Lower leg skin (tissue), 4 donors: Measurements from ENCODE around the gene TTC7B. TPM values are rescaled to one million over a fixed set of nuclear protein-coding genes. Genes with fewer than 3 reads are reported as not detected.

Source experiments
- DNase-seq, 2 donors: peaks; one replicate each; pipeline ENCODE4 v3.0.0-alpha.2; 2019; ENCODE audit warnings: low spot score in 2 of 2
- H3K4me3 ChIP-seq: fragments of 200-600 bp; sonication (generic); 2 replicates; pipeline ENCODE4 v1.5.1; 2017; ENCODE audit warnings: mild to moderate bottlenecking, low read depth; ENCODE audit not compliant: poor library complexity, severe bottlenecking
- POLR2A ChIP-seq, 2 donors: fragments of 450-650 bp; IDR thresholded peaks; one replicate each; pipeline ENCODE4 v1.6.1; 2016 to 2017; ENCODE audit warnings: antibody characterized with exemption in 2 of 2, mild to moderate bottlenecking in 1 of 2, moderate library complexity in 1 of 2
- WGBS, 2 donors: methylation state at CpG; one replicate each; pipeline ENCODE4 v1.1.5; 2018; 5-methylcytosine and 5-hydroxymethylcytosine counted together
- intact Hi-C: fragments of 100-400 bp; cut with DNase I; formaldehyde crosslinking; loops from one replicate; pipeline ENCODE4 v1.15.0; 2023; ENCODE audit warnings: low total_unique reads
- total RNA-seq, 4 donors: library from RNA; depleted of rRNA; stranded (reverse); fragments of >200 nt; gene quantifications; one replicate each; pipeline ENCODE4 v1.1.0, GENCODE V29; 2016
- TF ChIP-seq, protein P1 (sequence below), 3 donors: fragments of 450-650 bp; IDR thresholded peaks; one replicate each; pipeline ENCODE4 v1.5.1; 2016; ENCODE audit warnings: antibody characterized with exemption in 3 of 3, mild to moderate bottlenecking in 3 of 3, moderate library complexity in 2 of 3

Gene TTC7B
- total RNA-seq, 4 donors from 2014 or later, result 10.3 to 28.7 (median 20.2) TPM

DNA sequence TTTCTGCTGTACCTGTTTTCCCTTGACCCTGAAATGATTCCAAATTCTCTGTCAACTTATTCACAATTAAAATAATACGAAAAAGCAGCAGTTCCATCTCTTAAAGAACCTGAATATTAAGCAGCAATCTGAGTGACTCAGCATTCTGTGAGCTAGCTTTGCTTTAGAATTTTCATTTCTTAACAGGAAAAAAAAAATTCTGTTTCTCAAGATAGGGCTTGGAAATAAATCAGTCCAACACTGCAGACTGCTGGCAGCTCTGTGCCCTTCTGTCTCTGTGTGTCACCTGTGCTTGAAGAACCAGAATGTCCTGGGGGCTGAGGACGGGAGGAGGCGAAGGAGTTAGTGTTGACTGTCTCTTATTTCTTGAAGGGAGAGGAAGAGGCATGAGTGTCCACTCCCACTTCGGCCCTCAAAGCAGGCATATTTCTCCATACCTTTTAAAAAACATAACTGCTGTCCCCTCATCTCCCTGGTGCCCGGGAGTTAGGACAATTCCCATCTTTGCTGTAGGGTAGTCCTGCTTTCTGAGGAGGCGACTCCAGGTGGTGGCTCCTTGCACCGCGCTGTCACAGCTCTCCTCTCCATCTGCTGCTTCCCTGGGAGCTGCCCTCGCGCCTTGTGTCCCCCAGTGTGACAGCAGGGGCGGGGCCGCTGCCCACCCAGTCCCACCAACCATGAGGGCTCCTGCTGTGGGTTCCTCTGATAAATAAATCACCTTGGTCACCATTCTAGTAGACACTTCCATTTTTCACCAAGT is 216.3 kb downstream of the TTC7B start:
- no peak for TF ChIP-seq POLR2A (IDR thresholded peaks at IDR 0.05)
- TF ChIP-seq, protein P1, sequence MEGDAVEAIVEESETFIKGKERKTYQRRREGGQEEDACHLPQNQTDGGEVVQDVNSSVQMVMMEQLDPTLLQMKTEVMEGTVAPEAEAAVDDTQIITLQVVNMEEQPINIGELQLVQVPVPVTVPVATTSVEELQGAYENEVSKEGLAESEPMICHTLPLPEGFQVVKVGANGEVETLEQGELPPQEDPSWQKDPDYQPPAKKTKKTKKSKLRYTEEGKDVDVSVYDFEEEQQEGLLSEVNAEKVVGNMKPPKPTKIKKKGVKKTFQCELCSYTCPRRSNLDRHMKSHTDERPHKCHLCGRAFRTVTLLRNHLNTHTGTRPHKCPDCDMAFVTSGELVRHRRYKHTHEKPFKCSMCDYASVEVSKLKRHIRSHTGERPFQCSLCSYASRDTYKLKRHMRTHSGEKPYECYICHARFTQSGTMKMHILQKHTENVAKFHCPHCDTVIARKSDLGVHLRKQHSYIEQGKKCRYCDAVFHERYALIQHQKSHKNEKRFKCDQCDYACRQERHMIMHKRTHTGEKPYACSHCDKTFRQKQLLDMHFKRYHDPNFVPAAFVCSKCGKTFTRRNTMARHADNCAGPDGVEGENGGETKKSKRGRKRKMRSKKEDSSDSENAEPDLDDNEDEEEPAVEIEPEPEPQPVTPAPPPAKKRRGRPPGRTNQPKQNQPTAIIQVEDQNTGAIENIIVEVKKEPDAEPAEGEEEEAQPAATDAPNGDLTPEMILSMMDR (IDR thresholded peaks at IDR 0.05), result no peak
- DNase-seq, result no peak
- no peak overlapping the region for H3K4me3 ChIP-seq
- intact Hi-C loops, result no loop called here
- 76 to 79% methylated on average over 12 of the region's 12 CpGs for WGBS, 2 donors

GRCh38 chr14:90599339-90599738 is 216.9 kb downstream of the TTC7B start:
- intact Hi-C loops, result no loop called here
- TF ChIP-seq POLR2A (IDR thresholded peaks at IDR 0.05), result no peak
- TF ChIP-seq, protein P1 (IDR thresholded peaks at IDR 0.05), result no peak
- 52 to 55% methylated on average over 11 of the region's 11 CpGs for WGBS, 2 donors
- no peak overlapping the region for H3K4me3 ChIP-seq
- no peak for DNase-seq

DNA sequence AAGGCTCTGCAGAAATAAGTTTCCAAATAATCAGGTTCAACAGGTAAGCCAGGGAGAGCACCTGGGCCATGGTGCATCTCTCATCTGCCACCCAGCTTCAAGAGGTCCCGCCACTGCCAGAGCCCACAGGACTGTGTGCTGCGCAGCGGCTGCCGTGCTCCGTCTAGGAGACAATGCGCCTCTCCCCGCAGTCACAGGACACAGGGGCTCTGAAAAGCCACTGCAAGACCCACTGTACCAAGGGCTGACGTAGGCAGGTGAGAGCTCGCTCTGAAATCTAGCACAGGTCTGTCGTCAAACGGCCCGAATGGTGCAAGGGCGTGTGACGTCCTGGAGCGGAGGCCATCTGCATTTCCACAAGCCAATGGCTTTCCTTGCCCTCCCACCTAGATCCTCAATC is 218.3 kb downstream of the TTC7B start:
- no peak overlapping the region for H3K4me3 ChIP-seq
- DNase-seq, result no peak
- TF ChIP-seq POLR2A (IDR thresholded peaks at IDR 0.05), result no peak
- TF ChIP-seq, protein P1 (IDR thresholded peaks at IDR 0.05), result no peak
- WGBS, 2 donors, result 96 to 98% methylated on average over 15 of the region's 15 CpGs
- intact Hi-C loops, result no loop called here

- DNase-seq, result no peak
- no peak overlapping the region for H3K4me3 ChIP-seq
- no peak for TF ChIP-seq POLR2A (IDR thresholded peaks at IDR 0.05)
- TF ChIP-seq, protein P1 (IDR thresholded peaks at IDR 0.05), result no peak
- intact Hi-C loops, result no loop called here
- 88 to 94% methylated on average over 8 of the region's 8 CpGs for WGBS, 2 donors
Observed at GRCh38 chr14:90596733-90597132, 219.5 kb downstream of the TTC7B start.

DNA sequence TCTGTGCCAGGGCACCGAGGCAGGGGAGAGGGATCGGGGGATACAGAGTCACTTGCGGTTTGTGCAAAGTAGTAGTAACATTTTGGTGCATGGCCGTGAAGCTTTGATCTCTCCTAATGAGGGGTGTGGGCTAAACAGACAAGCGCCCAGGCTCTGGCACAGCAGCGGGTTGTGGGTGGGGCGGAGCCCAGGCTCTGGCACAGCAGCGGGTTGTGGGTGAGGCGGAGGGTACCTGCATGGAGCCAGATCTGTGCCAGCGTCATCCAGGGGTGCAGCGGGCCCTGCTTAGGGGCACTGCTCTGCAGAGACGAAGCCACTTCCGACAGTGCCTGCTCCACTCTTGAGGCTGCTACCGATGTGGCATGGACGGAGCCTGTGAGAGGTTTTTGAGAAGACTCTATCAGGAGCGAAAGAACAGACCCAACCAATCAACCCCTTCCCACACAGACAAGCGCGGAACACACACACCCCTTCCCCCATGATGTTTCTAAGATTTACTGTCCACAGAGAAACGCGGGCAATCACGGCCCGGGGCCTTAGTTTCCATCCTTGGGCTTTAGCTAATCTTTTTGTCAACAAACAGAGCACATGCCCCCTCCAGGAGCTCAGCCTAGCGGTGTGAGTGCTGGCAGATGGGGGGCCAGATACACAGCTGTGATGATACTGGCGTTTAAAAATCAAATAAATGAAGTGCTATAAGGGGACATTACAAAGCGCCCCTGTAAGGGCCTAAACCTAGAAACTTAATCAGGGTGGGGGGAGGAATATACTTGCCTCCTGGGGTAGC is 222.8 kb downstream of the TTC7B start:
- TF ChIP-seq, protein P1 (IDR thresholded peaks at IDR 0.05), result no peak
- no peak for TF ChIP-seq POLR2A (IDR thresholded peaks at IDR 0.05)
- intact Hi-C loops, result no loop called here
- no peak for DNase-seq
- H3K4me3 ChIP-seq, result no peak overlapping the region
- WGBS, 2 donors, result 69 to 74% methylated on average over 24 to 25 of the region's 25 CpGs
